ENCODE results near the gene TRAF2.

- TF ChIP-seq CTCF (IDR thresholded peaks at IDR 0.05; ENCODE audit: low read depth, low read length, missing input control) (no peak), SP1 (IDR thresholded peaks at IDR 0.05) (no peak), REST (IDR thresholded peaks at IDR 0.05) (no peak)
Observed at GRCh38 chr9:136969774-136970173, 83.5 kb downstream of the TRAF2 start.
